IMR-90 (cell line): ENCODE results near the gene LMAN2. TPM values are rescaled to one million over a fixed set of nuclear protein-coding genes. Genes with fewer than 3 reads are reported as not detected.

Source experiments
- ATAC-seq: fragments of 200-7000 bp; cut with Tn5 transposase; 2 replicates; pipeline ENCODE4 v1.9.1; 2020; ENCODE audit warnings: low read depth, mild to moderate bottlenecking, moderate library complexity
- BruUV-seq: library from RNA; stranded (reverse); fragments of 400-500 nt; replicated peaks from 2 replicates; lab custom pipeline; 2021; lab: Mats Ljungman, UMichigan
- CTCF ChIA-PET: fragments of 300-600 bp; formaldehyde crosslinking; extraction: SDS; loops from one replicate; lab custom pipeline; 2021; ENCODE audit warnings: antibody characterized with exemption; lab: Yijun Ruan, JAX
- POLR2A ChIA-PET: fragments of 300-600 bp; sonication (Branson Sonifier 250); formaldehyde crosslinking; loops from one replicate; lab custom pipeline; 2022; ENCODE audit warnings: antibody characterized with exemption; ENCODE audit not compliant: unreplicated experiment; lab: Charles Lee
- DNase-seq: peaks from one replicate; pipeline ENCODE4 v3.0.0; 2013
- H2AFZ ChIP-seq: replicated peaks from 2 replicates; pipeline ENCODE3; 2013; ENCODE audit warnings: low read length, mild to moderate bottlenecking; ENCODE audit not compliant: poor library complexity
- H2AK5ac ChIP-seq: 2 replicates; pipeline ENCODE4 v1.6.1; 2013; ENCODE audit warnings: low read depth, low read length, inconsistent platforms
- H2AK9ac ChIP-seq: replicated peaks from 2 replicates; pipeline ENCODE3; 2013; ENCODE audit warnings: mild to moderate bottlenecking, low read depth, low read length, moderate library complexity; ENCODE audit not compliant: poor library complexity
- H2BK120ac ChIP-seq: 2 replicates; pipeline ENCODE4 v1.6.1; 2013; ENCODE audit warnings: low read depth, low read length, inconsistent platforms
- H2BK15ac ChIP-seq: 3 replicates; pipeline ENCODE4 v1.6.1; 2013; ENCODE audit warnings: low read depth, low read length, inconsistent platforms
- H2BK20ac ChIP-seq: 2 replicates; pipeline ENCODE4 v1.6.1; 2013; ENCODE audit warnings: low read depth, mild to moderate bottlenecking, inconsistent platforms, low read length, moderate library complexity
- H2BK5ac ChIP-seq: 2 replicates; pipeline ENCODE4 v1.6.1; 2013; ENCODE audit warnings: mild to moderate bottlenecking, low read depth, low read length, inconsistent platforms; ENCODE audit not compliant: poor library complexity, severe bottlenecking
- H3K14ac ChIP-seq: replicated peaks from 2 replicates; pipeline ENCODE4 v1.6.1; 2013; ENCODE audit warnings: low read depth, low read length, inconsistent platforms
- H3K18ac ChIP-seq: 2 replicates; pipeline ENCODE4 v1.6.1; 2013; ENCODE audit warnings: low read depth, low read length, control low read depth
- H3K23ac ChIP-seq: 2 replicates; pipeline ENCODE4 v1.6.1; 2013; ENCODE audit warnings: low read depth, low read length, inconsistent platforms
- H3K27ac ChIP-seq: 2 replicates; pipeline ENCODE4 v1.5.1; 2013; ENCODE audit warnings: mild to moderate bottlenecking, control low read depth, low read length; ENCODE audit not compliant: insufficient read depth
- H3K27me3 ChIP-seq: 2 replicates; pipeline ENCODE4 v1.6.1; 2013; ENCODE audit warnings: low read length; ENCODE audit not compliant: control insufficient read depth, insufficient read depth
- H3K36me3 ChIP-seq: 2 replicates; pipeline ENCODE4 v1.6.1; 2013; ENCODE audit warnings: low read length, mixed read lengths; ENCODE audit not compliant: control insufficient read depth, insufficient read depth
- H3K4ac ChIP-seq: 2 replicates; pipeline ENCODE4 v1.6.1; 2013; ENCODE audit warnings: low read depth, low read length, inconsistent platforms
- H3K4me1 ChIP-seq: 2 replicates; pipeline ENCODE4 v1.6.1; 2013; ENCODE audit warnings: low read length, mixed read lengths; ENCODE audit not compliant: control insufficient read depth, insufficient read depth
- H3K4me2 ChIP-seq: 2 replicates; pipeline ENCODE4 v1.6.1; 2013; ENCODE audit warnings: low read depth, mild to moderate bottlenecking, control low read depth, low read length, moderate library complexity
- H3K4me3 ChIP-seq: 2 replicates; pipeline ENCODE4 v1.5.1; 2013; ENCODE audit warnings: low read depth, mild to moderate bottlenecking, control low read depth, low read length, moderate library complexity; ENCODE audit not compliant: insufficient read depth
- H3K56ac ChIP-seq: 2 replicates; pipeline ENCODE4 v1.6.1; 2013; ENCODE audit warnings: low read length, inconsistent platforms; ENCODE audit not compliant: insufficient read depth; ENCODE audit errors: extremely low read depth
- H3K79me1 ChIP-seq, 2 experiments: 2 replicates each; pipeline ENCODE4 v1.6.1; 2013; ENCODE audit warnings: low read length in 2 of 2, inconsistent platforms in 1 of 2, low read depth in 1 of 2
- H3K9ac ChIP-seq: 2 replicates; pipeline ENCODE4 v1.6.1; 2013; ENCODE audit warnings: low read depth, low read length, control low read depth
- H3K9me1 ChIP-seq: 2 replicates; pipeline ENCODE4 v1.6.1; 2013; ENCODE audit warnings: low read length, inconsistent platforms; ENCODE audit not compliant: insufficient read depth
- H3K9me3 ChIP-seq: 2 replicates; pipeline ENCODE4 v1.6.1; 2013; ENCODE audit warnings: low read length; ENCODE audit not compliant: control insufficient read depth, insufficient read depth
- H4K20me1 ChIP-seq: 2 replicates; pipeline ENCODE4 v1.6.1; 2013; ENCODE audit warnings: low read length, inconsistent platforms; ENCODE audit not compliant: insufficient read depth
- H4K5ac ChIP-seq: 2 replicates; pipeline ENCODE4 v1.6.1; 2013; ENCODE audit warnings: mild to moderate bottlenecking, low read depth, low read length, control low read depth
- H4K8ac ChIP-seq, 2 experiments: 2 replicates each; pipeline ENCODE4 v1.6.1; 2013; ENCODE audit warnings: low read depth in 2 of 2, low read length in 2 of 2, control low read depth in 1 of 2, inconsistent platforms in 1 of 2
- H4K91ac ChIP-seq: 2 replicates; pipeline ENCODE4 v1.6.1; 2013; ENCODE audit warnings: low read depth, low read length, inconsistent platforms; ENCODE audit not compliant: insufficient read depth
- BHLHE40 ChIP-seq: fragments of 150-350 bp; IDR thresholded peaks from 2 replicates; pipeline ENCODE4 v1.6.1; 2016; ENCODE audit warnings: mild to moderate bottlenecking, low read depth, low read length
- CEBPB ChIP-seq: IDR thresholded peaks from 2 replicates; pipeline ENCODE4 v1.6.1; 2012; ENCODE audit warnings: low read depth, low read length, improper control_type of control experiment
- CHD1 ChIP-seq: IDR thresholded peaks from 2 replicates; pipeline ENCODE4 v1.6.1; 2012; ENCODE audit warnings: low read depth, low read length, improper control_type of control experiment
- FOS ChIP-seq: fragments of 150-350 bp; IDR thresholded peaks from 2 replicates; pipeline ENCODE4 v1.6.1; 2016; ENCODE audit warnings: low read depth, low read length
- MAFK ChIP-seq: IDR thresholded peaks from 2 replicates; pipeline ENCODE4 v1.6.1; 2012; ENCODE audit warnings: low read depth, low read length, improper control_type of control experiment
- MAZ ChIP-seq: IDR thresholded peaks from 2 replicates; pipeline ENCODE4 v1.6.1; 2012; ENCODE audit warnings: low read depth, mild to moderate bottlenecking, low read length, improper control_type of control experiment, moderate library complexity, borderline replicate concordance
- NFE2L2 ChIP-seq: fragments of 150-350 bp; IDR thresholded peaks from 2 replicates; pipeline ENCODE4 v1.6.1; 2016; ENCODE audit warnings: low read depth, mild to moderate bottlenecking, low read length
- POLR2A ChIP-seq: IDR thresholded peaks from 2 replicates; pipeline ENCODE4 v1.6.1; 2012; ENCODE audit warnings: mild to moderate bottlenecking, low read depth, low read length
- RAD21 ChIP-seq: IDR thresholded peaks from 2 replicates; pipeline ENCODE4 v1.6.1; 2012; ENCODE audit warnings: low read length, improper control_type of control experiment
- RCOR1 ChIP-seq: IDR thresholded peaks from 2 replicates; pipeline ENCODE4 v1.6.1; 2012; ENCODE audit warnings: mild to moderate bottlenecking, low read length, improper control_type of control experiment; ENCODE audit not compliant: insufficient replicate concordance
- RFX5 ChIP-seq: IDR thresholded peaks from 2 replicates; pipeline ENCODE4 v1.8.0; 2012; ENCODE audit warnings: low read depth, mild to moderate bottlenecking, low read length, moderate library complexity
- SMC3 ChIP-seq: fragments of 150-350 bp; IDR thresholded peaks from 2 replicates; pipeline ENCODE4 v1.6.1; 2016; ENCODE audit warnings: low read depth, mild to moderate bottlenecking, antibody characterized with exemption, low read length, moderate library complexity
- USF2 ChIP-seq: fragments of 150-350 bp; IDR thresholded peaks from 2 replicates; pipeline ENCODE4 v1.6.1; 2017; ENCODE audit warnings: mild to moderate bottlenecking, antibody characterized with exemption, low read length, low read depth
- WGBS, 2 experiments: methylation state at CpG; one replicate each; pipeline versions ENCODE4 v1.1.5 to v1.1.7; 2013; ENCODE audit warnings: missing lambda C conversion rate in 2 of 2; ENCODE audit not compliant: insufficient read length in 1 of 2; ENCODE audit errors: extremely low coverage in 2 of 2; 5-methylcytosine and 5-hydroxymethylcytosine counted together
- dilution Hi-C: fragments of 300-500 bp; cut with HindIII; formaldehyde crosslinking; loops from one replicate; pipeline ENCODE4 v1.14.3; 2018; ENCODE audit warnings: low sequenced_read_pairs; ENCODE audit not compliant: unreplicated experiment
- in situ Hi-C: fragments of 300-500 bp; cut with MboI; formaldehyde crosslinking; loops from 3 replicates; pipeline ENCODE4 v1.14.3; 2019; ENCODE audit warnings: low sequenced_read_pairs, inconsistent platforms, mixed read lengths
- intact Hi-C: fragments of 100-400 bp; cut with micrococcal nuclease; formaldehyde crosslinking; loops from 2 replicates; pipeline ENCODE4 v1.10.0; 2022
- polyA plus RNA-seq, 3 experiments: library from polyadenylated mRNA; depleted of rRNA; stranded (reverse); fragments of >200 nt; gene quantifications; 2 replicates each; pipeline ENCODE4 v1.2.3, GENCODE V29; 2012; ENCODE audit warnings: low replicate concordance in 1 of 3
- total RNA-seq: library from RNA; depleted of rRNA; stranded (reverse); fragments of >200 nt; gene quantifications from 2 replicates; pipeline ENCODE4 v1.2.3, GENCODE V29; 2012
- TF ChIP-seq, protein P1 (sequence below): conservative IDR thresholded peaks from 2 replicates; pipeline ENCODE4 v1.5.1; 2012; ENCODE audit warnings: mild to moderate bottlenecking, low read depth, low read length, improper control_type of control experiment
- TF ChIP-seq, protein P2 (sequence below): fragments of 150-350 bp; IDR thresholded peaks from 2 replicates; pipeline ENCODE4 v1.6.1; 2016; ENCODE audit warnings: low read depth, mild to moderate bottlenecking, low read length, moderate library complexity, borderline replicate concordance

Gene LMAN2
- total and polyA plus RNA-seq, 2 of the 4 experiments (the other 2 are of a cell fraction) = 253 to 303 TPM

DNA sequence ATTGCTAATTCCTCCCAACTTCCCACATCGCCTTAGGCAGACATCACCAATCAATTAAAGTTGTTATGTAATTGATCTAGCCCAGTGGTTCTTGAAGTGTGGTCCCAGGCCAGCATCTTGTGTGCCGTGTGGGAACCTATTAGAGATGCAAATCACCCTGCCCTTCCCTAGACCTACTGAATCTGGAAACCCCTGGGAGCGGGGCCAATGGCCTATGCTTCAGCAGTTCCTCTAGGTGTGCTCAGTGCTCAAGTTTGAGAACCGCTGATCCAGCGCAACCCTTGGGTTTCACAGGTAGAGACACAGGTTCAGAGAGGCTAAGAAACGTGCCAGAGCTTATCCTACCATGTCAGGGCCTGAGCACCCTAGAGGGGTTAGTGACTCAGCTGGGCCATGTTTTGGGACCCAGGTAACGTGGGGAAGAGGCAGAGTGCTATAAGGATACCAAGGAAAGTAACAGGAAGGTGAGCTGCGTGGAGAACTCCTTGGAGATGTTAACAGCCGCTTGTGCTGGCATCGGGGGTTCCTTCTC is 37.1 kb upstream of the LMAN2 start:
- WGBS, 2 experiments = 91% methylated on average over 6 of the region's 10 CpGs; no CpG with 5 or more reads in 1 of the 2 experiments
- H4K91ac ChIP-seq = no peak overlapping the region
- H3K79me1 ChIP-seq = peaks cover 0 to 2% of the 10 kb centered on the region in 2 experiments; a peak in 1 of 4 replicates
- CTCF ChIA-PET = interaction anchor here (0.5 to 1.5 kb wide), 4 partner anchors 9 to 69 kb away, joined by 3 to 14 read pairs (median 6); no protein-coding TSS in a partner anchor
- no peak overlapping the region for H2AFZ ChIP-seq
- no peak overlapping the region for H3K4ac ChIP-seq
- H2BK5ac ChIP-seq = no peak overlapping the region
- H2BK15ac ChIP-seq = no peak overlapping the region
- no peak overlapping the region for H3K18ac ChIP-seq
- no peak overlapping the region for H3K27ac ChIP-seq
- no peak overlapping the region for H3K56ac ChIP-seq
- no peak overlapping the region for H4K5ac ChIP-seq
- no peak overlapping the region for H2BK120ac ChIP-seq
- intact Hi-C loops = no loop called here
- H3K4me2 ChIP-seq = no peak overlapping the region
- no peak for DNase-seq
- H3K4me3 ChIP-seq = no peak overlapping the region
- TF ChIP-seq RFX5 (no peak), RAD21 (no peak), CEBPB (no peak), CHD1 (no peak), MAFK (no peak), RCOR1 (no peak), USF2 (no peak), BHLHE40 (no peak), NFE2L2 (no peak), SMC3 (no peak), FOS (no peak), MAZ (no peak), POLR2A (no peak)
- TF ChIP-seq, protein P1, sequence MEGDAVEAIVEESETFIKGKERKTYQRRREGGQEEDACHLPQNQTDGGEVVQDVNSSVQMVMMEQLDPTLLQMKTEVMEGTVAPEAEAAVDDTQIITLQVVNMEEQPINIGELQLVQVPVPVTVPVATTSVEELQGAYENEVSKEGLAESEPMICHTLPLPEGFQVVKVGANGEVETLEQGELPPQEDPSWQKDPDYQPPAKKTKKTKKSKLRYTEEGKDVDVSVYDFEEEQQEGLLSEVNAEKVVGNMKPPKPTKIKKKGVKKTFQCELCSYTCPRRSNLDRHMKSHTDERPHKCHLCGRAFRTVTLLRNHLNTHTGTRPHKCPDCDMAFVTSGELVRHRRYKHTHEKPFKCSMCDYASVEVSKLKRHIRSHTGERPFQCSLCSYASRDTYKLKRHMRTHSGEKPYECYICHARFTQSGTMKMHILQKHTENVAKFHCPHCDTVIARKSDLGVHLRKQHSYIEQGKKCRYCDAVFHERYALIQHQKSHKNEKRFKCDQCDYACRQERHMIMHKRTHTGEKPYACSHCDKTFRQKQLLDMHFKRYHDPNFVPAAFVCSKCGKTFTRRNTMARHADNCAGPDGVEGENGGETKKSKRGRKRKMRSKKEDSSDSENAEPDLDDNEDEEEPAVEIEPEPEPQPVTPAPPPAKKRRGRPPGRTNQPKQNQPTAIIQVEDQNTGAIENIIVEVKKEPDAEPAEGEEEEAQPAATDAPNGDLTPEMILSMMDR = no peak
- TF ChIP-seq, protein P2, sequence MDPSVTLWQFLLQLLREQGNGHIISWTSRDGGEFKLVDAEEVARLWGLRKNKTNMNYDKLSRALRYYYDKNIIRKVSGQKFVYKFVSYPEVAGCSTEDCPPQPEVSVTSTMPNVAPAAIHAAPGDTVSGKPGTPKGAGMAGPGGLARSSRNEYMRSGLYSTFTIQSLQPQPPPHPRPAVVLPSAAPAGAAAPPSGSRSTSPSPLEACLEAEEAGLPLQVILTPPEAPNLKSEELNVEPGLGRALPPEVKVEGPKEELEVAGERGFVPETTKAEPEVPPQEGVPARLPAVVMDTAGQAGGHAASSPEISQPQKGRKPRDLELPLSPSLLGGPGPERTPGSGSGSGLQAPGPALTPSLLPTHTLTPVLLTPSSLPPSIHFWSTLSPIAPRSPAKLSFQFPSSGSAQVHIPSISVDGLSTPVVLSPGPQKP = no peak
- dilution Hi-C loops = no loop called here
- no peak overlapping the region for H3K23ac ChIP-seq
- peaks cover 19% of the 10 kb centered on the region for H4K20me1 ChIP-seq
- in situ Hi-C loops = no loop called here
- no peaks in the 10 kb centered on the region for H3K36me3 ChIP-seq
- 0 out of 2 replicates have a peak overlapping the region, but pooled peaks have one; percentile 28 for H3K14ac ChIP-seq
- no peak for ATAC-seq
- no peak overlapping the region for H3K9ac ChIP-seq
- BruUV-seq = no TSS peak
- H3K4me1 ChIP-seq = peaks cover 16% of the 10 kb centered on the region
- H3K9me1 ChIP-seq = peaks cover 13% of the 10 kb centered on the region
- POLR2A ChIA-PET = no interaction called here
- H2AK9ac ChIP-seq = no peak overlapping the region
- peak overlapping the region; percentile 37 for H2AK5ac ChIP-seq
- no peak overlapping the region for H4K8ac ChIP-seq
- H2BK20ac ChIP-seq = no peak overlapping the region
- H3K27me3 ChIP-seq = peaks cover 27% of the 10 kb centered on the region
- H3K9me3 ChIP-seq = no peaks in the 10 kb centered on the region
